G401.6 (cell line): ENCODE data around the gene CPE.
"Not testable (repeated sequence)": the region's sequence is repeated elsewhere in the genome, so short reads cannot be mapped to it uniquely, and the experiment has no call there.

Experiments used
- FAIRE-seq: peaks from 2 replicates; lab custom pipeline; 2012; peaks lifted over from hg19 to GRCh38; lab: Jason Lieb, UNC

The CPE gene

DNA sequence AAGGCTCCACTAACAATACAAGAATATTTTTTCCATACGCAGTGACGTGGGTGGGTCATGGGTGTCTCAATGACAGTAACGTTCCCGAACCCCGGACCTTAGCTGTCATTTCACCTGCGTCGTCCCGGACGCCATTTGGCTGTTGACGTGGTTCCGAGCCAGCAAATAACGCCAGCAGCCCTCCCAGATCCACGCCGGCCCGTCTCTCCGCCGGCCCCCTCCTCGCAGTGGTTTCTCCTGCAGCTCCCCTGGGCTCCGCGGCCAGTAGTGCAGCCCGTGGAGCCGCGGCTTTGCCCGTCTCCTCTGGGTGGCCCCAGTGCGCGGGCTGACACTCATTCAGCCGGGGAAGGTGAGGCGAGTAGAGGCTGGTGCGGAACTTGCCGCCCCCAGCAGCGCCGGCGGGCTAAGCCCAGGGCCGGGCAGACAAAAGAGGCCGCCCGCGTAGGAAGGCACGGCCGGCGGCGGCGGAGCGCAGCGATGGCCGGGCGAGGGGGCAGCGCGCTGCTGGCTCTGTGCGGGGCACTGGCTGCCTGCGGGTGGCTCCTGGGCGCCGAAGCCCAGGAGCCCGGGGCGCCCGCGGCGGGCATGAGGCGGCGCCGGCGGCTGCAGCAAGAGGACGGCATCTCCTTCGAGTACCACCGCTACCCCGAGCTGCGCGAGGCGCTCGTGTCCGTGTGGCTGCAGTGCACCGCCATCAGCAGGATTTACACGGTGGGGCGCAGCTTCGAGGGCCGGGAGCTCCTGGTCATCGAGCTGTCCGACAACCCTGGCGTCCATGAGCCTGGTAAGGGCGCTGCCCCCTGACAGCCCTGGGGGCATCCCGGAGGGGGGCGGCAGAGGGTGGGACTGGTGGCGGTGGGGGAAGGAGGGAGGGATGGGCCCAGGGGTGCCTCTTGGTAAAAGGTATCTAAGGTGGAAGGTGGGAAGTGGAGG, at the start of gene CPE:
Gene CPE, plus strand, starts transcription at position 264 of the 933 bp plus-strand sequence. Its CDS starts 214 bp downstream, at position 478.
- peak; percentile 78 for FAIRE-seq

GRCh38 chr4:165330071-165330470, 48.7 kb upstream of the CPE start:
- FAIRE-seq, result no peak

- FAIRE-seq, result no peak
Observed at GRCh38 chr4:165330666-165331065, 48.1 kb upstream of the CPE start.

DNA sequence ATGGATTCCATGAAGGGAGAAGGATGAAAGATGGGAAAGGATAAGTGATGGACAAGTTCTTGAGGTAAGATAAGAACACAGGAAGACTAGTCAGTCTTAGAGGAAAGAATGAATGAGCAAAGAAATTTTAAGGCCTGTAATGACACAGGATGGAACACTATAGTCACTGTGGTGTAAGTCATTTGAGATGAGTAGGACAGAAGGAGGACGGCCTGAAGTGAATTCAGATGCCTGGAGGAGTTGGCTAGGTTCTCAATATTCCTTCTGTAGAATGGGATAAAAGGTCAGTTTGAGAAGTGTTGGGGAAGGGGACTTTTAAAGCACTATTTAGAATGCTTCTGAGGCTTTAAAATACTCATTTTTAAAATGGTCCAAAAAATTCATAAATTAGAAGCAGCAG, 47.4 kb upstream of the CPE start:
- no peak for FAIRE-seq

DNA sequence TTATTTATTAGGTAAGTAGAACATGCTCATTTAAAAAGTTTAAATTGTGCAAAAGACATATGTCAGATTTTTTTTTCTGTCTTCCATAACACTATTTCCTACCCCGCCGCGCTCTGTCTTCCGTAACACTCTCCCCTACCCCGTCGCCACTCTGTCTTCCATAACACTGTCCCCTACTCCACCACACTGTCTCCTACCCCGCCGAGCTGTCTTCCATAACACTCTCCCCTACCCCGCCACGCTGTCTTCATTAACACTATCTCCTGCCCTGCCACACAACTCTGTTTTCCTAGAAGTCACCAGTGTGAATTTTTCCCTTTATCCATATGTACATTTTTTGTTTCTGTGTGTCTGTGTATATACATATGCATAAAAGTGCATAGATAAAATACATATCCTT, 47.0 kb upstream of the CPE start:
- FAIRE-seq, result no peak

DNA sequence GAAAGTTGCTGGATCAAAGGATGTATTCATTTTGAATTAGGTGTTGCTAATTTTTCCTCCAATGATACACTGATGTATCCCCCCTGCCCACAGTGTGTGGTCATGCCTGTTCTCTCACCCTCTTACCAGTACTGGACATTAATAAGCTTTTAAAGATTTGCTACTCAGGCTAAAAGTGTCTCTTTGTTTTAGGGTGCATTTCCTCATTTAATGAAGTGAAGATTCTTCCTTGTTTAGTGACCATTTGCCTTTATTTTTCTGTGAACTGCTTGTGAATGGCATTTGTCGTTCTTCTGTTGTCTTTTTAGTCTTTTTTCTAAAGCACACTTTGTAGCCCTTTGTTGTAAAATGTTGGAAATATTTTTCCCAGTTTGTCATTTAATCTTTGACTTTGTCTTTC, 46.3 kb upstream of the CPE start:
- FAIRE-seq, result peak; percentile 66

- FAIRE-seq, result no peak
Observed at GRCh38 chr4:165335163-165335703, 43.6 kb upstream of the CPE start.

DNA sequence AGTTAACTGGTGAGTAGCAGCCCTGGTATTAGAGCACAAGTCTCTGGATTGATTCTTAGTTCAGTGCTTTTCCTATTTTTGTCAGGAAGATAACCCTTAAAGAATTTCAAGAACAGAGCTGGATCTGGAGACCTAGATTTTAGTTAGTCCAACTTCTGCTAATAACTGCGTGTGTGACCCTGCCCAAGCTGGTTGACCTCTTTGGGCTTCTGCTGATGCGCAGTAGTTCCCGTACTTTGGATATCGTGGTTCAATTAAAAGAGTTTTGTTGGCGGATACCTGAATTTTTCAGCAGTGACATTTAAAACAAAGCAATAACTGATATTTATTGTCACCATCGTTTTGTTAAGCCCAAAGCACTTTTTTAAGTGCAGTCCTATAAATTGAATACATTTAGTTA, 42.1 kb upstream of the CPE start:
- FAIRE-seq, result no peak

DNA sequence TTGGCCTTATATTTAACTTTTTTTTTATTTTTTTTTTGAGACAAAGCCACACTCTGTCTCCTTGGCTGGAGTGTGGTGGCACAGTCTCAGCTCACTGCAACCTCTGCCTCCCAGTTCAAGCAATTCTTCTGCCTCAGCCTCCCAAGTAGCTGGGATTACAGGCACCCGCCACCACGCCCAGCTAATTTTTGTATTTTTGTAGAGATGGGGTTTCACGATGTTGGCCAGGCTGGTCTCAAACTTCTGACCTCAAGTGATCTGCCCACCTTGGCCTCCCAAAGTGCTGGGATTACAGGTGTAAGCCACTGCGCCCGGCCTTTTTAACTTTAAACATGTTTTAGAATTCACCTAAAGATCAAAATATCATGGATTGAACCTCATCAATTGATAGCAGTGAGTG, 36.5 kb upstream of the CPE start:
- FAIRE-seq, result not testable (repeated sequence)

- FAIRE-seq, result peak; percentile 13
Observed at GRCh38 chr4:165343353-165344191, 35.2 kb upstream of the CPE start.

DNA sequence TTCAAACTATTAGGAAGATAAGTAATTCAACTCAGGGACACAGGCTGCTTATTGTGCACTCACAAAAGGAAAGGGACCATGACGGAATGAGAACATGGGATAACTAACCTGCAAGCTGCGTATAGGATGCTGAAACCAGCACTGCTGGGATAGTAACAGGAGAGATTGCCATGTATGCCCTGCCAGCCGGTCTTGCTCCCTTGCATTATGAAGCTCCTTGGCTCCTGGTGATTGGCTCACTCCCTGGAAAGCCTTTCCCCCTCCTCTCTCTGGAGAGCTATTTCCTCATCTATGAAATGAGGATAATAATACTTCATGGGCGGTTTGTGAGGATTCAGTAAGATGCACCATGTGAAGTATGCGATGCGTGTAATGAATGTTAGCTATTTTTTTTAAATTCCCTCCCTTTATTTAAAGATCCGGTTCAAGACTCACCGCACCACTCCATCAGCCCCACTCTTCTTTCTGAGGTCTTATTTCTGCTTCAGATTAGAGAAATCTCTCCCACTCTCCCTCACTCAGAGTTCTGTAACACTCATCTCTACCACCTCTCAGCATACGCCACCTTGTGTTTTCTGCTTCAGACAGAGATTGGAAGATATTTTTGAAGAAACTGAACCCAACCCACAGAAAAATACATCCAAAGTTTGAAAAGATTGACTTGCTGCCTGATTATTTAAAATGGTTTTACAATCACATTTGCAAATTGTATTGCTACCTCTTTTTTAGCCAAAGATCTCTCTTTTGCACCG, 33.0 kb upstream of the CPE start:
- no peak for FAIRE-seq

DNA sequence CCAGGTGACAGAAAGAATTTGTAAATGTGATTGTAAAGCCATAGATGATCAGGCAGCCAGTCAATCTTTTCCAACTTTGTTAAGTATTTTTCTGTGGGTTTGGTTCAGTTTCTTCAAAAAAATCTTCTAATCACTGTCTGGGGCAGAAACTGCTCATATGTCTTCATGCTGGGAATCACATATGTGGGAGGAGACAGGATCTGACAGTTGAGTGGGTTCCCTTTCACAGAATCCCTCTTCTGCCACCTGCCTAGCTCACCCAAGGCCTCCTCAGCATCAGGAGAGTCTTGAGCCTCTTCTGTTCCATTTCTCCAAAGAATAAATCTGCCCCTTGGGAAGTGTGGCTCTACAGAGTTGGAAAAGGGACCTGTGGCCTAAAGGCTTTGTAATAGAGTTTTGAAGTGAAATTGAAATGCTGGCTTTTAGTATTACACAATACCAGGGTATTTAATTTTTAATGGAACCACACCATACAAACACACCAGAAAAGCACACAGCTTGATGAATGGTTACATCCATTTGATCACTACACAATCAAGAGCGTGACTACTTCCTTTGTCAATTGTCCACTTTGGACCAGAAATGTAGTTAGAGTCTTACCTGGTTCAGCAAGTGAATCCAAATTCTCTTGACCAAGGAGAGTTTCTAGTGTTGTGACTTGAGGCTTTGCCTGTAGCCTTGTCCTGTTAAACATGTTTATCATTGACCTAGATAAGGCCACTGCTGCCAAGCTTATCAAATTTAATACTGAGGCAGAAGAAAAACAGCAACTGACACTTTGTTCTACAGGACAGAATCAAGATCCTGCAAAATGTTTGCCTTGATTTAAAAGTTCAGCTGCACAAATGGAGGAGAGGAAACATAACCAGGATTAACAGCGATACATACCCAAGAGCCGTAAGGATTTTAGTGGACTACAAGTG, 30.9 kb upstream of the CPE start:
- no peak for FAIRE-seq

GRCh38 chr4:165351359-165352130, 27.3 kb upstream of the CPE start:
- no peak for FAIRE-seq

DNA sequence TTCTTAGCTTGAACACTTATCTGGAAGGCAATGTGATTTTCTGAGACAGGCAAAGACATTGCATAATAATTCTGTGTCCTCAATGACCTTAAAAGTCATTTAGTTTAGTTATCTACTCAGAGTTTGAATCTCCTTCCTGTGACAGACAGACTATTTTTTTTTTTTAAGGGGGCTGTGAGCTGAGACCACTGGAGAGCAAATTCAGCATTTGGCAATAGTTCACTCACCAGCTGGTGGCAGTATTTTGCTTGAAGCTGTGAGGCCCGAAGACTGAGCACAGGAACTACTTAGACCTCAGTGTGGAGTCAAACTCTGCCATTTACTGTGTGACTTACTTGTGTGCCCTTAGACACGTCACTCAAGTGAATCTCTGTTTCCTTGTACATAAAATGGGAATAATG, 22.9 kb upstream of the CPE start:
- FAIRE-seq, result peak; percentile 87

DNA sequence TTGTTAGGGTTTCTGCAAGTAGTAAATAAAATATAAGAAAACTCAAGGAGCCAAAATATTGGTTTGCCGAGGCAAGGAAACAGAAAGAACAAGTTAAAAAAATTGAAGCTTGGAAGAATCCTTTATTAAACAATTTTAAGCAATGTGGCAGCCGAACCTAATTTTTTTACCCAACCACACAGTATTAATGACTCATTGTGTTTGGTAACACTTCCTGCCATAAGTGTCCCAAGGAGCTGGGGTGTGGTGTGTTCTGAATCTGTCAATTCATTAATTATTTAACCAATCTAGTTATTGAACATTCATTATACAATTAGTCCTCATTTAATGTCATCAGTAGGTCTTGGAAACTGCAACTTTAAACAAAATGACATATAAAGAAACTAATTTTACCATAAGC, 19.3 kb upstream of the CPE start:
- FAIRE-seq, result no peak

GRCh38 chr4:165360041-165360695, 18.6 kb upstream of the CPE start:
- no peak for FAIRE-seq

DNA sequence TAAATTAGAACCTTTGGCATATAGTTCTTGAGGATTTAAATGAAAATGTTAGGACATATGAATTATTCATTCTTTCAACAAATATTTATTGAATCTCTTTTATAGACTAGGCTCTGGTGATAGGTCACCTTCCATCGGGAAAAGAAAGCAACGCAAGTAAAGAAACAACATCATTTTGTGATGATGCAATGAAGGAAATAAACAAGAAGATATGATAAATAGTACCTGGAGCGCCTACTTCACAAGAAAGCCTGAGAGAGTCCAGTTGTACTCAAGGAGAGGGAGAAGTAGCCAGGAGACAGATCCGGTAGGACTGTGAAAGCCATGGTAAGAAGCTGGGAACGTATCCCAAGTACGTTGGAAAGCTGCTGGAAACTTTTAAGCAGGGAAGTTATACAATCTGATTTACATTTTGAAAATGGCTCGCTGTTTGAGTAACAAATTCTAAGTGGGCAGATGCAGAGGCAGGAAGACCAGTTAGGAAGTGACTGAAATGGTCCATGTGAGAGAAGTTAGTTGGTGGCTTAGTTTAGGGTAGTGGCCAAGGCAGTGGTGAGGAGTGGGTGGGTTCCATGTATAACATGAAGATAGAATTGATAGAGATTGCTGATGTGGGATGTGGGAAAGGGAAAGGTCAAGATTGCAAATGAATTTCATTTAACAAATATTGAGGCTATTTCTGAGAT, 17.7 kb upstream of the CPE start:
- no peak for FAIRE-seq

DNA sequence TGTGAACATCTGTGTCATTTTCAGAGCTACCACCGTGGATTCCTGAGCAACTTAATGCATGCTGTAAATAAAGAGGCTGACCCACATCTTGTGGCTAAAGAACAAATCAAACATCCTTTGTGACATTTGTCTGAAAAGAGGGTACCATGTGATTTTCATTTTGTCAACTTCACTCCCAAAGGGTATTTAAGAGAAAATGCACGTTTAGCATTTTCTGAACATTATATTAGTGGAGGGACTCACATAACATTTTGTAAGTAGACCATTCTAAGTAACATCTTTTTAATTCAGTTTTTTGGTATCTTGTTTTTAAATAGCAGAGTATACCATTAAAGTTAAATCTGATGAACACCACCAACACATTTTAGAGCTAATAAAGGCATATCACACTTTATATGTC, 17.0 kb upstream of the CPE start:
- FAIRE-seq, result no peak

DNA sequence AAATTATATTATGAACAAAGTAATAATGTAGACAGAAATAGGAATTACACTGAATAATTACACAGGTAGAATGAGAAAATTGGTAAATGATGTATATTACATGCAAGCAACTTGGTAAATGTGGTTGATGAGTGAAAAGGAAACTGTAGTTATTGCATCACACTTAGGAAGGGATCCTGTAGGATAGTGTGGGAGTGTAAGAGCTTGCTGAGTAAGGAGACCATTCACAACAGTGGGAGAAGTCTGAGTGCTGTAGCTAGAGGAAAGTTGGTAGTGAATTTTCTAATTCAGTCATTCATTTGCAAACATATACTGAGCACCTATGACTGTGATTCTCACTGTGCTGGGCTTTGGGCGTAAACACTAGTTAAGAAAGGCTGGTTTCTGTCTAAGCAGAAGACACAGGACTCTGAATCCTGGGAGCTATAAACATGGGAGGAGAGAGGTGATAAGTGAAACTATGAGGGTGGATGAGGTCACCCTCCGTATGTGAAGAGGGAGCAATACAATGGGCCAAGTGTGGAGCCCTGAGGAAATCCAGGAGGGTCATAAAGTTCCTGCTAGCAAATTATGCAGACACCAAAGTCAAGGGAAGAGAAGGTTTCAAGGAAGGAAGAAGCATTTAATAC, 14.2 kb upstream of the CPE start:
- FAIRE-seq, result no peak
